Neural progenitor cell (in vitro differentiated cells): ENCODE data around the gene FBRS. TPM values are rescaled to one million over a fixed set of nuclear protein-coding genes. Genes with fewer than 3 reads are reported as not detected.

Source experiments
- DNase-seq: peaks from one replicate; pipeline ENCODE4 v3.0.0-alpha.2; 2016; ENCODE audit warnings: low spot score
- H2AFZ ChIP-seq: fragments of 200-600 bp; sonication (generic); replicated peaks from 2 replicates; pipeline ENCODE4 v1.6.1; 2016; ENCODE audit warnings: antibody characterized with exemption
- H3F3A ChIP-seq: fragments of 200-600 bp; sonication (generic); 2 replicates; pipeline ENCODE4 v1.6.1; 2016; ENCODE audit warnings: antibody characterized with exemption, low read depth
- H3K27ac ChIP-seq: fragments of 200-600 bp; sonication (generic); 2 replicates; pipeline ENCODE4 v1.5.1; 2016; ENCODE audit warnings: mild to moderate bottlenecking
- H3K27me3 ChIP-seq: fragments of 200-600 bp; sonication (generic); 2 replicates; pipeline ENCODE4 v1.6.1; 2016; ENCODE audit warnings: mild to moderate bottlenecking, moderate library complexity
- H3K36me3 ChIP-seq: fragments of 200-600 bp; sonication (generic); 2 replicates; pipeline ENCODE4 v1.5.1; 2016
- H3K4me1 ChIP-seq: fragments of 200-600 bp; sonication (generic); 2 replicates; pipeline ENCODE4 v1.6.1; 2016; ENCODE audit warnings: mixed run types
- H3K4me2 ChIP-seq: fragments of 200-600 bp; sonication (generic); 2 replicates; pipeline ENCODE4 v1.6.1; 2016
- H3K4me3 ChIP-seq: fragments of 200-600 bp; sonication (generic); 2 replicates; pipeline ENCODE4 v1.5.1; 2016
- H3K79me2 ChIP-seq: fragments of 200-600 bp; sonication (generic); 2 replicates; pipeline ENCODE4 v1.6.1; 2016; ENCODE audit warnings: low read depth
- H3K9ac ChIP-seq: fragments of 200-600 bp; sonication (generic); 2 replicates; pipeline ENCODE4 v1.6.1; 2016
- H3K9me3 ChIP-seq: fragments of 200-600 bp; sonication (generic); 2 replicates; pipeline ENCODE4 v1.5.1; 2016; ENCODE audit warnings: low read depth
- H4K20me1 ChIP-seq: fragments of 200-600 bp; sonication (generic); 2 replicates; pipeline ENCODE4 v1.6.1; 2016; ENCODE audit warnings: low read depth
- H3K27ac Mint-ChIP-seq: 3 replicates; pipeline ENCODE4 v1.8.0; 2021; ENCODE audit warnings: mixed read lengths
- H3K27me3 Mint-ChIP-seq: 2 replicates; pipeline ENCODE4 v1.8.0; 2022; ENCODE audit warnings: low read depth, mild to moderate bottlenecking, inconsistent platforms, moderate library complexity, mixed read lengths; ENCODE audit not compliant: insufficient read depth
- H3K36me3 Mint-ChIP-seq: 3 replicates; pipeline ENCODE4 v1.8.0; 2021; ENCODE audit warnings: mixed read lengths
- H3K4me1 Mint-ChIP-seq: 3 replicates; pipeline ENCODE4 v1.8.0; 2021; ENCODE audit warnings: mixed read lengths
- H3K4me3 Mint-ChIP-seq: 3 replicates; pipeline ENCODE4 v1.8.0; 2021; ENCODE audit warnings: mild to moderate bottlenecking, moderate library complexity, mixed read lengths
- H3K9me3 Mint-ChIP-seq: 3 replicates; pipeline ENCODE4 v1.8.0; 2020; ENCODE audit warnings: mixed read lengths
- CTCF ChIP-seq: fragments of 200-600 bp; sonication (generic); IDR thresholded peaks from 2 replicates; pipeline ENCODE4 v1.5.1; 2017; ENCODE audit warnings: antibody characterized with exemption, mild to moderate bottlenecking
- EZH2 ChIP-seq: fragments of 200-600 bp; sonication (generic); IDR thresholded peaks from 2 replicates; pipeline ENCODE4 v1.6.1; 2017; ENCODE audit warnings: antibody characterized with exemption, mild to moderate bottlenecking, moderate library complexity
- EZH2phosphoT487 ChIP-seq: fragments of 200-600 bp; sonication (generic); IDR thresholded peaks from 2 replicates; pipeline ENCODE4 v1.6.1; 2017; ENCODE audit warnings: antibody characterized with exemption
- total RNA-seq: library from RNA; depleted of rRNA; stranded (reverse); fragments of >200 nt; gene quantifications from 2 replicates; pipeline ENCODE4 v1.2.3, GENCODE V29; 2015; ENCODE audit warnings: low replicate concordance

Gene FBRS
- total RNA-seq, 1 donor from 2014 or later: 3.6 TPM

- no peak overlapping the region for H2AFZ ChIP-seq
- H3K27me3 Mint-ChIP-seq: peaks cover 5% of the 10 kb centered on the region
- H3K79me2 ChIP-seq: no peaks in the 10 kb centered on the region
- H3K36me3 Mint-ChIP-seq: peaks cover 2% of the 10 kb centered on the region
- H3K4me3 Mint-ChIP-seq: no peak overlapping the region
- H3K9me3 ChIP-seq: no peaks in the 10 kb centered on the region
- H4K20me1 ChIP-seq: peaks cover 4% of the 10 kb centered on the region
- no peak for DNase-seq
- H3K36me3 ChIP-seq: no peaks in the 10 kb centered on the region
- no peaks in the 10 kb centered on the region for H3K4me1 ChIP-seq
- no peak overlapping the region for H3K4me3 ChIP-seq
- peaks cover 99% of the 10 kb centered on the region for H3K27me3 ChIP-seq
- H3K4me1 Mint-ChIP-seq: peaks cover 11% of the 10 kb centered on the region
- H3K9ac ChIP-seq: no peak overlapping the region
- TF ChIP-seq EZH2 (no peak), CTCF (no peak), EZH2phosphoT487 (no peak)
- no peak overlapping the region for H3K27ac ChIP-seq
- H3K4me2 ChIP-seq: no peak overlapping the region
- H3K27ac Mint-ChIP-seq: no peak overlapping the region
- peaks cover 2% of the 10 kb centered on the region for H3K9me3 Mint-ChIP-seq
- H3F3A ChIP-seq: peaks cover 3% of the 10 kb centered on the region
Observed at GRCh38 chr16:30688701-30689100, 30.5 kb downstream of the FBRS start.

- no peaks in the 10 kb centered on the region for H3K36me3 ChIP-seq
- peaks cover 70% of the 10 kb centered on the region for H3K27me3 ChIP-seq
- Mint-ChIP-seq H3K27me3 (no peaks in the 10 kb centered on the region), H3K27ac (peak overlapping the region; percentile 0), H3K4me3 (peak overlapping the region; percentile 21), H3K9me3 (no peaks in the 10 kb centered on the region), H3K36me3 (peaks cover 2% of the 10 kb centered on the region), H3K4me1 (peaks cover 15% of the 10 kb centered on the region)
- peaks cover 3% of the 10 kb centered on the region for H3F3A ChIP-seq
- no peak overlapping the region for H3K27ac ChIP-seq
- no peak overlapping the region for H3K4me2 ChIP-seq
- no peaks in the 10 kb centered on the region for H3K9me3 ChIP-seq
- no peak overlapping the region for H3K9ac ChIP-seq
- H3K4me3 ChIP-seq: no peak overlapping the region
- TF ChIP-seq EZH2 (no peak), EZH2phosphoT487 (no peak), CTCF (no peak)
- no peaks in the 10 kb centered on the region for H3K4me1 ChIP-seq
- H3K79me2 ChIP-seq: no peaks in the 10 kb centered on the region
- no peak overlapping the region for H2AFZ ChIP-seq
- DNase-seq: peak; percentile 15
- peaks cover 4% of the 10 kb centered on the region for H4K20me1 ChIP-seq
Observed at GRCh38 chr16:30691907-30692306, 33.7 kb downstream of the FBRS start.

- TF ChIP-seq EZH2 (no peak), CTCF (no peak), EZH2phosphoT487 (no peak)
- Histone ChIP-seq H3K9ac (no peak overlapping the region), H3K4me1 (no peaks in the 10 kb centered on the region), H3K4me2 (no peak overlapping the region), H3K27ac (no peak overlapping the region), H3K4me3 (no peak overlapping the region), H2AFZ (no peak overlapping the region), H4K20me1 (peaks cover 4% of the 10 kb centered on the region), H3K9me3 (no peaks in the 10 kb centered on the region), H3K36me3 (no peaks in the 10 kb centered on the region), H3K27me3 (peaks cover 64% of the 10 kb centered on the region), H3F3A (peaks cover 5% of the 10 kb centered on the region), H3K79me2 (no peaks in the 10 kb centered on the region)
- H3K4me1 Mint-ChIP-seq: peaks cover 17% of the 10 kb centered on the region
- DNase-seq: no peak
- H3K36me3 Mint-ChIP-seq: peaks cover 2% of the 10 kb centered on the region
- H3K27ac Mint-ChIP-seq: no peak overlapping the region
- H3K9me3 Mint-ChIP-seq: no peaks in the 10 kb centered on the region
- H3K4me3 Mint-ChIP-seq: no peak overlapping the region
- H3K27me3 Mint-ChIP-seq: no peaks in the 10 kb centered on the region
Observed at GRCh38 chr16:30692396-30693064, 34.3 kb downstream of the FBRS start.
